HG02678 (cell line): Measurements from ENCODE around the gene NT5DC4.

Experiments
- ATAC-seq: cut with Tn5 transposase; IDR thresholded peaks from one replicate; pipeline ENCODE4 v1.9.1; 2021; ENCODE audit warnings: mild to moderate bottlenecking, moderate library complexity; ENCODE audit not compliant: unreplicated experiment

The NT5DC4 gene

GRCh38 chr2:112722816-112723546 is 2.2 kb downstream of the NT5DC4 start:
- ATAC-seq = no peak

DNA sequence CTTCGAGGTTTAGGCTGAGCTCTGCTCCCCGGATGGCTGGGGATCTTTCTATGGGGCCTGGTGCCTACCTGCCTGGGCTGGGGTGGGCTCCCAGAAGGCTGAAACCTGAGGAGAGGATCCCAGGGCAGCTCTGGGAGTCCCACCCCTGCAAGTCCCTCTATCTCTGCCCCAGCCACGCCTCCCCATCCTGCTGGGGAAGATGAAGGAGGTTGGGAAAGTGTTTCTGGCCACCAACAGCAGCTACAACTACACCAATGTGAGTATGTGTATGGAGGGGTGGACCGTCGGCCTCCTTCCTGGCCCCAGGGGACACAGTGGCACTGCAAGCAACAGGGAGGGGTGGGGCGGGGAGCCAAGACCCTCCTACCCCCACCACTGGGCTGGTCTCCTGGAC is 2.7 kb downstream of the NT5DC4 start:
- no peak for ATAC-seq

- ATAC-seq = no peak
Observed at GRCh38 chr2:112723995-112724394, 3.2 kb downstream of the NT5DC4 start.

DNA sequence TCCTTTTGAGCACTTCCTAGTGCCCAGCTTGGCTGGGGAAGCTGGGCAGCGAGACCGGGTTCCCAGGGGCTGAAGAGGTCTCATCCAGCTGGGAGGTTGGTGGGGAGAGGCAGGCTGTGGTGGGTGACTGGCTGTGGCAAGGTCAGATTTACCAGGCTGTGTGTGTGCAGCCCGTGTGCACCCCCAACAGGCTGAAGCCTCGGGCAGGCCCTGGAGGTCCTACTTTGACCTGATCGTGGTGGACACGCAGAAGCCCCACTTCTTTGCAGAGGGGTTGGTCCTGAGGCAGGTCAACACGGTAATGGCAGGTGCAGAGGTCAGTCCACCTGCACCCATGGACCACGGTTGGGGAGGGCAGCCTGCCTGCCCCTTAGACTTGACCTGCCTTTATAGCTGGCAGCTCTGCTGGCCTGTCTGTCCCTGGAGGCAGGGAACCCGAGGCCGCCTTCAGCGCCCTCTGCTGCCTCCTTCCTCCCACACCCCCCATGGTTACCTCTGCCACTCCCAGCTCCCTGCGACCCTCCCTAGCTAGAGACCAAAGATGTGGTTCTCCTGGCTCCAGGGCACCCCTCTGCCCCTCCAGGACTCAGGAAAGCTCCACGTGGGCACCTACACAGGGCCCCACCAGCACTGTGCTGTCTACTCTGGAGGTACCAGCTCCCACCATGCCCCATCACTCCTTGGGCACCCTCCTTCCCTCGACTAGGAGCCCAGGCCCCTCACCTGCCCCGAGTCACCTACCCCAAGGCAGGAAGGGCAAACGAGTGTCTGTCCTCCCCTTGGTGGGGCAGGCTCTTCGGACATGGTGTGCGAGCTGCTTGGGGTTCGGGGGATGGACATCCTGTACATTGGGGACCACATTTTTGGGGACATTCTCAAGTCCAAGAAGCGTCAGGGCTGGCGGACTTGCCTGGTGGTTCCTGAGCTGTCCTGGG is 4.0 kb downstream of the NT5DC4 start:
- no peak for ATAC-seq

- peak; percentile 42 for ATAC-seq
Observed at GRCh38 chr2:112725545-112726457, 5.0 kb downstream of the NT5DC4 start.

DNA sequence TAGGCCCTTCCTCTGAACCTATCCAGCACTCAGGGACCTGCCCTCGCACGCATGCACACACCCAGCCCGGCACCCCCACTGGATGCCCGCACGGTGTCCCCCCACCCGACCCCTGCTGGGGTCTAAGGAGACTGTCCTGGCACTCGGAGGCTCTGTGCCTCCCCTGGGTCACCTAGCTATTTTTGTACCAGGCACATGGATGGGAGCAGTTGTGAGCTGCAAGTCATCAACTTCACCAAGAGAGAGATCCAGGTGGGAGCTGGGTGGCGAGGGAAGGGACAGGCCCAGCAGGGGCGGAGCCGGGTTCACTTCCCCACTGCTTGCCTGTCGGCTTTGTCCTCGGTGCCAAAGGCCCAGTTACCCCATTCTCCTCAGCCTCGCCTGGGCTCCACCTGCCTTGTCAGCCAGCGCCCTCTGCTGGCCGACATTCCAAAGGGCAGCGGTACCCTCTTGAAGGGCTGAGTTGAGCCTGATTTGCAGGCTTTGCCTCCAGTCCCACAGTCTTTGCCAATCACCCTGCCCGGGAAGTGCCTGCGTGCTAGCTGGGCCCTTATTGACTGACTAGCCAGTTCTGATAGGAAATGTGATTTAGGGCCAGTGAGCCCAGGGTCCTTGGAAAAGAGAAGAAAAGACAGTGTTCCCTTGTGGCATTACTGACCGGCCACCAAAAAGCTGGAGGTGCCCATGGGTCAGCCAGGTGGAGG is 5.8 kb downstream of the NT5DC4 start:
- ATAC-seq = peak; percentile 86

DNA sequence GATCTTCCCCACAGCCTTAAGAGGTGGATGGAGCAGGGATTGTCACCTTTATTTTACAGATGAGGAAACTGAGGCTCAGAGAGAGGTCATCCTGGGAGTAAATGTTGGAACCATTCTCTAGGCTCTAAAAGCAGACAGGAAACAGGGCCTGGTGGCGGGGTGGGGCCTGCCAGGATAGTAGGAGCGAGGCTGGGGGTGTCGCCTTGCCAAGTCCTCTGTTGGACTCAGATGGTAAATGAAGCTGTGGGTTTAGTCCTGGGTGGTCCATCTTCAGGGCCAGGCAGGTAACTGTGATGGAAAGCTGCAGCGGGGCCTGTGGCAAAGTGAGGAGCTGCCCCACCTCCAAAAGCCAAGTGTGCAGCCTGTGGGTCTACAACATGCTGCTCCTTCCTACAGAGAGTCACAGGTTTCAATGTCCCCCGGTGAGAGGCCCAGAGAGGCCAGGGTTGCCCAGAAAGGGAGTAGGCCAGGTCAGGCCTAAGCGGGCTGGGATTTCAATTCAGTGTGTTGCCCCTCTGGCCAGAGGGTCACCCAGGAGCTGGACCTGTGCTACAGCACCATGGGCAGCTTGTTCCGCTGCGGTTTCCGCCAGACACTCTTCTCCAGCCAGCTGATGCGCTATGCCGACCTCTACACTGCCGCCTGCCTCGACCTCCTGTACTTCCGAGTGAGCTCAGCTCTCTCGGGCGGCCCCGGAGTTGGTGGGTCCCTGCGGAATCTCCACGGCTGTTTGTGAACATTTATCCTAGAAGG is 6.6 kb downstream of the NT5DC4 start:
- ATAC-seq = no peak

DNA sequence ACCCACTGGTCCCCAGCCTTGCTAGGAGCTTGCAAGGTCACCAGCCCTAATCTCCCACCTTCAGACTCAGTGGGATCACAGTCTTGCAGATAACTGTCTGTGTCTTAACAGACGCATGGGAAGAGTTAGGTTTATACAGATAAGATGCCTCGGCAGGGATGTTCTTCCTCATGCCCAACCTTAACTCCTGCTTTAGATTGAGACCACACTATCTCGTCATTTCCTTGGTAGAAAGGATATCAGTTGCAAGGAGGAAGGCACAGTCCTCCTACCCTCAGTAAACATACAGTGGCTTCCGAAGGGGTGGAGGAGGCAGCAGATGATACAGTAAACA is 7.2 kb downstream of the NT5DC4 start:
- ATAC-seq = no peak

DNA sequence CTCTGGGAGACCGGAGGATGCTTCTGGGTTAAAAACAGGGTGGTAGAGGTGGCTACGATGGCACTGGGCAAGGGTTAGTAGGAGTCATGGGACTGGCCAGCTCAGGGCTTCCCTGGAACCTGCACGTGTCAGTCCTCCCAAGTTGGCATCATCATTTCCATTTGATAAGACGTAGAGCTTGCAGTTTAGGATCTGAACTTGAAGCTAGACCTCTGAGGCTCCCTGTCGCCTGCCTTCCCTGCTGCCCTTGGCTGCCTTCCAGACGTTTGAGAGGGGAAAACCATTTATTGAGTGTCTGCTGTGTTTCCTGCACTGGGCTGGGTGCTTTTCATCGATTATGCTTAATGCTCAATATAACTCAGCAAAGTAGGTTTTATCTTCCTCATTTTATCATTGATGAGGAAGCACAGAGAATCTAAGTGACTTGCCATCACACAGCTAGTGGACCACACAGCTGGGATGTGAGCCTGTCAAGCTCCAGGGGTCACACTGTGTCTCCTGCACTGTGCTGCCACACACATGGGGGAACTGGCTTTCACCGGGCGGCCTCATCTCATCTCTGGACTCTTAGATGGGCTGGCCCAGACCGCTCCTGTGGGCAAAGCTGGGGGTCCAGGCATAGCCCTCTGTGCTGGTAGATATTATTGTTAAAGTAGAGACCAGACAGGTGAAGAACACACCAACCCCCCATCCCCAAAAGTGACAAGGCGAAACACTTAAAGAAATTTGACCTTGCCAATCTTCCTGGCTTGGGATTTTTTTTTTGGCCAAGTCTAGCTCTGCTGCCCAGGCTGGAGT is 7.8 kb downstream of the NT5DC4 start:
- ATAC-seq = no peak

DNA sequence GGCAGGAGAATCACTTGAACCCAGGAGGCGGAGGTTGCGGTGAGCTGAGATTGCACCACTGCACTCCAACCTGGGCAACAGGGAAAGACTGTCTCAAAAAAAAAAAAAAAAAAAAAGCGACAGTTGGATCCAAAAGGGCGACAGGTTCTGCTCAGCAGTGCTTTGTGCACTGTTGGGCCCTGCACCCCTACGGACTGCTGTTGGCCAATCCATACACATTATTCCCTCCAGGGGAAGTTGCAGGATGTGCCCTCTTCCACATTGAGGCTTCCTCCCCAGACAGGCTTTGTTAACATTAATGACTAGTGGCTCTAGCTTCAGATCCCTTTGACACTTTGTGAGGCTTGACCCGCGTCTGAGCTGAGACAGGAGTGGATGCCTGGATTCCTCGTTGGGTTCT is 9.4 kb downstream of the NT5DC4 start:
- ATAC-seq = no peak

DNA sequence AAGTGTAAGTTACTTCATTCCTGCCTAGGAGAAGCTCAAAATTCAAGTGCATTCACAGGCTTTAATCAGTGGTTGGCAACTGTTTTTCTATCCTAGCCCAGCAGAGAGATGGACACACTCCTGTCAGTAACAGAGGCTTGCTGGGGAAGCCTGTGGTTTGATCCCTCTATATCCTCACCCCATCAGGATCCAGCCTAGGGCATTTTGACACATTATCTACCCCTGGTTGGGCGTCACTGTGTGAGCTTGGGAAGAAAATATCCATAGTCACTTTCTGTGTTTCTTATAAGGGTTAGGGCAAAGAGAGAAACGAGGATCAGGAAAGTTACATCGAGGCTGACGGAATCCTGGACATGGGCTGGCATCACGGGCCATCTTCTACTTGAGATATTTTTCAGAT is 10.0 kb downstream of the NT5DC4 start:
- ATAC-seq = no peak

- ATAC-seq = no peak
Observed at GRCh38 chr2:112731479-112731878, 10.7 kb downstream of the NT5DC4 start.

- ATAC-seq = no peak
Observed at GRCh38 chr2:112733456-112733855, 12.6 kb downstream of the NT5DC4 start.

DNA sequence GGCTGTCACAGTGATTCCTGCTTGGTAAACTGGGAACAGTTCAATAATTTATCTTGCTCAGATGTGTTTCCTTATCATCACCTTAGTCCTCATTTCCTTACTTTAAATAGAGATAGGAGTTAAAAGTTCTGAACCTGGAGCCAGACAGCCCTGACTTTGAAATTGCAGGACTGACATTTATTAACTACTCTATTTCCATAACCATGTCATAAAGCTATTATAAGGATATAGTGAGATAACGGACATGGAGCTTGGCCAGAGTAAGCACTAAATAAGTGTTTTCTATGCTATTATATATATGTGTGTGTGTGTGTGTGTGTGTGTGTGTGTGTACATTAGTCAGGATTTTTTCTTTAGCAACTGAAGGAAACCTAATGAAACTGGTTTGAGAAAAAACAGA is 13.1 kb downstream of the NT5DC4 start:
- no peak for ATAC-seq

- ATAC-seq = no peak
Observed at GRCh38 chr2:112737542-112738232, 16.9 kb downstream of the NT5DC4 start.

DNA sequence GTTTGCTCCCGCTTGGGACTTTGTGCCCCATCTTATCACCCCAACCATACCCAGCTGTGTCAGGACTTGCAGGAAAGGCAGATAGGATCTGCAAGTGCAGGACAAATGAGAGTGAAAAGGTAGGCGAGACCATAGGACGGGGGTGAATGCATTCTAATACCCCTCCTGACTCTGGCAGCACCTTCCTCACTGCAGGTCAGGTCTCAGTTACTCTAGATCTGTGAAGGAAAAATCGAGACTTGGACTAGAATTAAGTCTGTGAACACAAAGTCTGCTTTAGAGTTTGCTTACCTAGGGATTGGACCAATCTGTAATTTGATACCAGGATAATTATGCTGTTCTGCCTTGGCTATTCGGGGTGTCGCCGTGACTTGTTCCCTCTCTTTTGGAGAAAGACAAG is 19.7 kb downstream of the NT5DC4 start:
- ATAC-seq = no peak

- peak; percentile 81 for ATAC-seq
Observed at GRCh38 chr2:112749755-112750559, 29.1 kb downstream of the NT5DC4 start.

DNA sequence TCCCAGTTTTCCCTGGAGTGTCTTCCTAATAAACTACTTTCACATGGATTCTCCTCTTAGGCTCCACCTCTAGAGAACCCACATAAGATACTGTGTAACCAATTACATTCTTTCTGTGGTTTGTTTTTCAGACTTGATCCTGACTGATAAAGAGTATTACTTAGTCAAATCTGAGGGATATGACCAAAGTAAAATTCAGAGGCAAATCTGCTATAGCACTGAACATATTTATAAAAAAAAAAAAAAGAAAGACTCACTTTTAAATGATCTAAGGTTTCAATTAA is 29.7 kb downstream of the NT5DC4 start:
- no peak for ATAC-seq
